Measurements from ENCODE around the gene TSFM.

TSFM gene

DNA sequence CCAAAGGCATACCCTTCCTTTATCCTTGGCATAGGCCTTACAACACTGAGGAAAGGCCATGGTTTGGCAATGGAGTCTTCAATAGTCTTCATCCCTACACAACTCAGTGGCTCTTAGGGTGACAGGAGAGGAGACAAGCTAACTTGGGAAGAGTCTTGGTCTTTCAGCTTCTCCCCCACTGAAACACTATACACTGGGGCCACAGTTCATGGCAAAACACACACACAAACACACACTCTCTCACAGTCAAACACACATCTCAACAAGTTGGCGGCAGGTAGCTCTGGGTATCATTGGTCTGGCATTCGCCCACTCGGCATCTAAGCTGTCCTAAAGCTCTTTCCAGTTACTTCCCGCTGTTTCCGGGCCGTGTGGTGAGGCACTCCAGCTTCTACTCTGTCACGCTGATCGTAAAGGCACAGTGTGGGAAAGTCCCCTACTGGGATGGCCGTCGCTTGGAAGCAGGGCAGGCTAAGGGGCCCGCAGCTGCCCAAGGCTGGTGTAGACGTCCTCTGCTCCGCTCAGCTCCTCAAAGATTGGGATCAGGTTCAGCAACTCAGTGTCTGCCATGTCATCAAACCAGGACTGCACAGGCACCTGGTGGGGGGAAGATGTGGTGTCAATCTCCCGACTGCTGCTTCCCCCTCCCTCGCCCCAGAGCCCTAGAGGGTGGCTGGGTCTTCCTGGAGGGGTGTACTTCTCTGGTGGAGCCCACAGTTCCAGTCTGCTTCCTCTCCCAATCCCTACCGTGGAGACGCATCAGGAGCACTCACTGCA, 40.7 kb downstream of the TSFM start:
- TF ChIP-seq EZH2 (IDR thresholded peaks at IDR 0.05; ENCODE audit: borderline replicate concordance, low read length) = no peak
- TF ChIP-seq, protein P1, sequence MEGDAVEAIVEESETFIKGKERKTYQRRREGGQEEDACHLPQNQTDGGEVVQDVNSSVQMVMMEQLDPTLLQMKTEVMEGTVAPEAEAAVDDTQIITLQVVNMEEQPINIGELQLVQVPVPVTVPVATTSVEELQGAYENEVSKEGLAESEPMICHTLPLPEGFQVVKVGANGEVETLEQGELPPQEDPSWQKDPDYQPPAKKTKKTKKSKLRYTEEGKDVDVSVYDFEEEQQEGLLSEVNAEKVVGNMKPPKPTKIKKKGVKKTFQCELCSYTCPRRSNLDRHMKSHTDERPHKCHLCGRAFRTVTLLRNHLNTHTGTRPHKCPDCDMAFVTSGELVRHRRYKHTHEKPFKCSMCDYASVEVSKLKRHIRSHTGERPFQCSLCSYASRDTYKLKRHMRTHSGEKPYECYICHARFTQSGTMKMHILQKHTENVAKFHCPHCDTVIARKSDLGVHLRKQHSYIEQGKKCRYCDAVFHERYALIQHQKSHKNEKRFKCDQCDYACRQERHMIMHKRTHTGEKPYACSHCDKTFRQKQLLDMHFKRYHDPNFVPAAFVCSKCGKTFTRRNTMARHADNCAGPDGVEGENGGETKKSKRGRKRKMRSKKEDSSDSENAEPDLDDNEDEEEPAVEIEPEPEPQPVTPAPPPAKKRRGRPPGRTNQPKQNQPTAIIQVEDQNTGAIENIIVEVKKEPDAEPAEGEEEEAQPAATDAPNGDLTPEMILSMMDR (IDR thresholded peaks at IDR 0.05; ENCODE audit: low read length) = no peak
- no peak overlapping the region for H3K4me2 ChIP-seq (ENCODE audit: low read length)
- no peak overlapping the region for H2AFZ ChIP-seq (ENCODE audit: low read length)
- H4K20me1 ChIP-seq (ENCODE audit: insufficient read depth, low read length) = no peaks in the 10 kb centered on the region
- H3K79me2 ChIP-seq (ENCODE audit: insufficient read depth, low read length) = no peaks in the 10 kb centered on the region
- no peak overlapping the region for H3K27ac ChIP-seq (ENCODE audit: low read depth, low read length, poor library complexity, severe bottlenecking)
- H3K36me3 ChIP-seq (ENCODE audit: insufficient read depth, low read length) = peaks cover 32% of the 10 kb centered on the region; the same call in 1 of the 2 replicates
- H3K9me3 ChIP-seq (ENCODE audit: low read length) = no peaks in the 10 kb centered on the region
- no peaks in the 10 kb centered on the region for H3K4me1 ChIP-seq (ENCODE audit: insufficient read depth, low read length, severe bottlenecking)
- H3F3A ChIP-seq (ENCODE audit: insufficient read depth, low read length) = no peaks in the 10 kb centered on the region
- no peak overlapping the region for H3K9ac ChIP-seq (ENCODE audit: low read length)
- H3K4me3 ChIP-seq (ENCODE audit: low read depth, low read length, poor library complexity, severe bottlenecking) = no peak overlapping the region
- H3K27me3 ChIP-seq (ENCODE audit: insufficient read depth, low read length) = no peaks in the 10 kb centered on the region
- no peaks in the 10 kb centered on the region for H3K9me2 ChIP-seq (ENCODE audit: low read depth, low read length)

DNA sequence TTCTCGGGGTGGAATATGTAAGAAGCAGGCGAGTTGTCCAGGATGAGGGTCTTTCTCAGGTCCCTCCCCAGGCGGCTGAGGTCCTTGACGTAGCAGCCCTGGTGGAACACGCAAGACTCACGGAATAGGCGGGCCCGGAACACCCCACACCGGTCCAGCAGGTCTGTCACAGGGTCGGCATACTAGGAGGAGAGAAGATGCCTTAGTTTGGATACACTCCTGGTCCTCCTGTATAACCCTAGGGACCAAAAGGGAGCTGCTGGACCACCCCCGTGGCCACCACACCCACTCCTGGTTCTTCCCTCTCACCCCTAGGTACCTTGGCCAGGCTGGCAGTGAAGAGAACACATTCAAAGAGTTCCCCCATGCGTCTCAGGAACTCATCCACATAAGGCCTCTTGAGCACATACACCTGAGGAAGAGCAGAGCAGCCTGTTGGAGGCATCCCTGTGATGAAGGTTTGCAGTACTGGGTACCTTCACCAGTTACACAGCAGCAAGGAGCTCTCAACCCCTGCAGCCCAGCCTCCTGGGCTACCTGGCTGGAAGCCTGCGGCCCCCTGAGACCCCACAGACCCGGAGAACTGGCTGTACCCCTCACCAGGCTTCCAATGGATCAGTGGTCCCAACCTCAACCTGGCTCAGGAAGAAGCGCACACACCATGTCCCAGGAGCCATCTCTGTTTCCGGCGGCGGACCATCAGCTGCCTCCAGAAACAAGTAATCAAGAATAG, 41.5 kb downstream of the TSFM start:
- H3F3A ChIP-seq (ENCODE audit: insufficient read depth, low read length) = no peaks in the 10 kb centered on the region
- H3K9me2 ChIP-seq (ENCODE audit: low read depth, low read length) = no peaks in the 10 kb centered on the region
- no peaks in the 10 kb centered on the region for H3K4me1 ChIP-seq (ENCODE audit: insufficient read depth, low read length, severe bottlenecking)
- H3K9ac ChIP-seq (ENCODE audit: low read length) = no peak overlapping the region
- H4K20me1 ChIP-seq (ENCODE audit: insufficient read depth, low read length) = no peaks in the 10 kb centered on the region
- H3K4me2 ChIP-seq (ENCODE audit: low read length) = no peak overlapping the region
- no peaks in the 10 kb centered on the region for H3K9me3 ChIP-seq (ENCODE audit: low read length)
- H3K27ac ChIP-seq (ENCODE audit: low read depth, low read length, poor library complexity, severe bottlenecking) = no peak overlapping the region
- H2AFZ ChIP-seq (ENCODE audit: low read length) = no peak overlapping the region
- H3K36me3 ChIP-seq (ENCODE audit: insufficient read depth, low read length) = peaks cover 34% of the 10 kb centered on the region; the same call in 1 of the 2 replicates
- TF ChIP-seq EZH2 (IDR thresholded peaks at IDR 0.05; ENCODE audit: borderline replicate concordance, low read length) = no peak
- TF ChIP-seq, protein P1 (IDR thresholded peaks at IDR 0.05; ENCODE audit: low read length) = no peak
- H3K79me2 ChIP-seq (ENCODE audit: insufficient read depth, low read length) = no peaks in the 10 kb centered on the region
- no peaks in the 10 kb centered on the region for H3K27me3 ChIP-seq (ENCODE audit: insufficient read depth, low read length)
- no peak overlapping the region for H3K4me3 ChIP-seq (ENCODE audit: low read depth, low read length, poor library complexity, severe bottlenecking)

DNA sequence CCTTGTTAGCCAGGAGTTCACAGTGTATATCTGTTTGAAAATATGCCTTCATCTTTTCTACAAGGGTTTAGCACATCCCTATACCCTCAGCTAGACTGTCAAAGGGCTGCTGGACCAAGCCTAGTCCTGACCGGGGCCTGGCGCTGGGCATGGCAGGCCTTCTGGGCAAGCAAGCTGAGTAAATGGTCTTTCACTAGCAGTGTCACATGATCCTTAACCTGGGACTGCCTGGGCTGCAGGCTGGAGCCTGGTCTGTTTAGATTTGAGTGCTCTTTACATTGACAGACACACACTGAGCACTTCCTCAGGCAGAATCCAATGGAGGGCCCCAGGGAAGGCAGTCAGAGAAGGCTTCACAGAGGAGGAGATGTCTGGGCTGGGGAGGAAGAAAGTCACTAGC, 42.9 kb downstream of the TSFM start:
- TF ChIP-seq, protein P1 (IDR thresholded peaks at IDR 0.05; ENCODE audit: low read length) = no peak
- no peak for TF ChIP-seq EZH2 (IDR thresholded peaks at IDR 0.05; ENCODE audit: borderline replicate concordance, low read length)
- H3K9me3 ChIP-seq (ENCODE audit: low read length) = no peaks in the 10 kb centered on the region
- H3K27me3 ChIP-seq (ENCODE audit: insufficient read depth, low read length) = no peaks in the 10 kb centered on the region
- H3K4me3 ChIP-seq (ENCODE audit: low read depth, low read length, poor library complexity, severe bottlenecking) = no peak overlapping the region
- H3K4me1 ChIP-seq (ENCODE audit: insufficient read depth, low read length, severe bottlenecking) = no peaks in the 10 kb centered on the region
- no peak overlapping the region for H3K27ac ChIP-seq (ENCODE audit: low read depth, low read length, poor library complexity, severe bottlenecking)
- no peaks in the 10 kb centered on the region for H3K79me2 ChIP-seq (ENCODE audit: insufficient read depth, low read length)
- no peaks in the 10 kb centered on the region for H3K9me2 ChIP-seq (ENCODE audit: low read depth, low read length)
- H3K36me3 ChIP-seq (ENCODE audit: insufficient read depth, low read length) = peaks cover 36% of the 10 kb centered on the region; the same call in 1 of the 2 replicates
- no peak overlapping the region for H3K4me2 ChIP-seq (ENCODE audit: low read length)
- H2AFZ ChIP-seq (ENCODE audit: low read length) = no peak overlapping the region
- no peaks in the 10 kb centered on the region for H4K20me1 ChIP-seq (ENCODE audit: insufficient read depth, low read length)
- no peak overlapping the region for H3K9ac ChIP-seq (ENCODE audit: low read length)
- no peaks in the 10 kb centered on the region for H3F3A ChIP-seq (ENCODE audit: insufficient read depth, low read length)

All from OCI-LY1 (cell line).